IPS-11a (cell line): Measurements from ENCODE around the gene FFAR3.
"Not testable (repeated sequence)": the region's sequence is repeated elsewhere in the genome, so short reads cannot be mapped to it uniquely, and the experiment has no call there.

Experiments
- H3K4me3 ChIP-seq: one replicate; pipeline ENCODE4 v1.5.1; 2013; ENCODE audit warnings: low read depth, low read length, control low read depth

Gene FFAR3

GRCh38 chr19:35349614-35350521 lies 8.4 kb upstream of the FFAR3 start:
- no peak overlapping the region for H3K4me3 ChIP-seq

- no peak overlapping the region for H3K4me3 ChIP-seq
Observed at GRCh38 chr19:35350591-35350990, 7.7 kb upstream of the FFAR3 start.

DNA sequence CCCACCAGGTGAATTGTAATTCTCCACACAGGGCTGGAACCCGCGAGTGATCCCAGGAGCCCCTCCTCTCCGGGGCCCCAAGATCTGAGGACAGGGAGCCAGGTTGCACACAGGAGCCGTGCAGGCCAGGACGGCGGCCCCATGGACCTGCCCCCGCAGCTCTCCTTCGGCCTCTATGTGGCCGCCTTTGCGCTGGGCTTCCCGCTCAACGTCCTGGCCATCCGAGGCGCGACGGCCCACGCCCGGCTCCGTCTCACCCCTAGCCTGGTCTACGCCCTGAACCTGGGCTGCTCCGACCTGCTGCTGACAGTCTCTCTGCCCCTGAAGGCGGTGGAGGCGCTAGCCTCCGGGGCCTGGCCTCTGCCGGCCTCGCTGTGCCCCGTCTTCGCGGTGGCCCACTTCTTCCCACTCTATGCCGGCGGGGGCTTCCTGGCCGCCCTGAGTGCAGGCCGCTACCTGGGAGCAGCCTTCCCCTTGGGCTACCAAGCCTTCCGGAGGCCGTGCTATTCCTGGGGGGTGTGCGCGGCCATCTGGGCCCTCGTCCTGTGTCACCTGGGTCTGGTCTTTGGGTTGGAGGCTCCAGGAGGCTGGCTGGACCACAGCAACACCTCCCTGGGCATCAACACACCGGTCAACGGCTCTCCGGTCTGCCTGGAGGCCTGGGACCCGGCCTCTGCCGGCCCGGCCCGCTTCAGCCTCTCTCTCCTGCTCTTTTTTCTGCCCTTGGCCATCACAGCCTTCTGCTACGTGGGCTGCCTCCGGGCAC lies 6.7 kb upstream of the FFAR3 start:
- H3K4me3 ChIP-seq, result no peak overlapping the region

DNA sequence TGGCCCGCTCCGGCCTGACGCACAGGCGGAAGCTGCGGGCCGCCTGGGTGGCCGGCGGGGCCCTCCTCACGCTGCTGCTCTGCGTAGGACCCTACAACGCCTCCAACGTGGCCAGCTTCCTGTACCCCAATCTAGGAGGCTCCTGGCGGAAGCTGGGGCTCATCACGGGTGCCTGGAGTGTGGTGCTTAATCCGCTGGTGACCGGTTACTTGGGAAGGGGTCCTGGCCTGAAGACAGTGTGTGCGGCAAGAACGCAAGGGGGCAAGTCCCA lies 6.1 kb upstream of the FFAR3 start:
- no peak overlapping the region for H3K4me3 ChIP-seq

GRCh38 chr19:35352448-35353304 lies 5.6 kb upstream of the FFAR3 start:
- no peak overlapping the region for H3K4me3 ChIP-seq

- no peak overlapping the region for H3K4me3 ChIP-seq
Observed at GRCh38 chr19:35353635-35354034, 4.6 kb upstream of the FFAR3 start.

DNA sequence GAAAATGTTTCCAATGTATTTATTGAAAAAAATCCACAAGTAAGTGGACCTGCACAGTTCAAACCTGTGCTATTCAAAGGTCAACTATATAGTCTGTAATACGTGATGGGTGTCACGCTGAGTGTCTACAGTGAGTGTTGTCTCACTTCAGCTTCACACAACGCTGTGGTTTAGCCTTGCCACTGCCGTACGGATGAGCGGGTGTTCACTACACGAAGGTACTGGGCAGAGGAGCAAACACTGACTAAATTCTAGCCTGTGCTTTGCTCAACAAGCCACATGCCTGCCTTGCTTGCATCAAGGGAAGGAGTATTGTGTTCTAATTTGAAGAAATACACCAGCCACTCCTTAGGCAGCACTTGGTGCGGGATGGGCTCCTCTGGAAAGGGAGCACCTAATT lies 3.4 kb upstream of the FFAR3 start:
- H3K4me3 ChIP-seq, result no peak overlapping the region

- H3K4me3 ChIP-seq, result no peak overlapping the region
Observed at GRCh38 chr19:35355791-35356460, 2.3 kb upstream of the FFAR3 start.

DNA sequence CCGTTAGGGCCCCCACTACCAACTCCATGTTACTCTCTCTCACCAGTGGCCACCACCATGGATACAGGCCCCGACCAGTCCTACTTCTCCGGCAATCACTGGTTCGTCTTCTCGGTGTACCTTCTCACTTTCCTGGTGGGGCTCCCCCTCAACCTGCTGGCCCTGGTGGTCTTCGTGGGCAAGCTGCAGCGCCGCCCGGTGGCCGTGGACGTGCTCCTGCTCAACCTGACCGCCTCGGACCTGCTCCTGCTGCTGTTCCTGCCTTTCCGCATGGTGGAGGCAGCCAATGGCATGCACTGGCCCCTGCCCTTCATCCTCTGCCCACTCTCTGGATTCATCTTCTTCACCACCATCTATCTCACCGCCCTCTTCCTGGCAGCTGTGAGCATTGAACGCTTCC lies 574 bp downstream of the FFAR3 start:
- not testable (repeated sequence) for H3K4me3 ChIP-seq

GRCh38 chr19:35359395-35359794 lies 1.1 kb downstream of the FFAR3 start:
- H3K4me3 ChIP-seq, result not testable (repeated sequence)

GRCh38 chr19:35360081-35360480 lies 1.8 kb downstream of the FFAR3 start:
- H3K4me3 ChIP-seq, result not testable (repeated sequence)

DNA sequence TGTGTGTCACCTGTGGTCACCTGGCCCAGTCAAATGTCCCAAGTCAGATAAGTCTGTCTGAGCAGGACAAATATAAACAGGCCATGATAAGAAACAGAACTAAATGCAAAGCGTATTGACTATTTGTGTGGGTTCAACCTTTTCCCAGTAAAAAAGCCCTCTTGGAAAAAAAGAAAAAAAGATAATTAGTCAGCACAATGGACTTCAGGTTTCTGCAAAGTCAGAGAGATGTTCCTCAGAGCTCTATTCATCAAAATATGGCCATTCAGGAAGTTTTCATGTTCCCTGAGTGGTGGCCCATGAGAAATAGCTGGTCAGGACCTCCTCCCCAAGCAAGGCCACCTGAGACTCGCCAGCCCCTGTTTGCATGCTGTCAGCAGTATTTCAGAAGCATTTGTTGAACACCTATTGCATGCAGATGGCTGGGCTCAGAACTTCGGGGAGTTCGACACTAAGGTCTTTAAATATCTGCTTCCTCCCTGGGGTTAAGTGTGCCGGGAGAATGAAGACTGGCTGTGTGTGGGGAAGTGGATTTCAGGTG lies 2.7 kb downstream of the FFAR3 start:
- no peak overlapping the region for H3K4me3 ChIP-seq

DNA sequence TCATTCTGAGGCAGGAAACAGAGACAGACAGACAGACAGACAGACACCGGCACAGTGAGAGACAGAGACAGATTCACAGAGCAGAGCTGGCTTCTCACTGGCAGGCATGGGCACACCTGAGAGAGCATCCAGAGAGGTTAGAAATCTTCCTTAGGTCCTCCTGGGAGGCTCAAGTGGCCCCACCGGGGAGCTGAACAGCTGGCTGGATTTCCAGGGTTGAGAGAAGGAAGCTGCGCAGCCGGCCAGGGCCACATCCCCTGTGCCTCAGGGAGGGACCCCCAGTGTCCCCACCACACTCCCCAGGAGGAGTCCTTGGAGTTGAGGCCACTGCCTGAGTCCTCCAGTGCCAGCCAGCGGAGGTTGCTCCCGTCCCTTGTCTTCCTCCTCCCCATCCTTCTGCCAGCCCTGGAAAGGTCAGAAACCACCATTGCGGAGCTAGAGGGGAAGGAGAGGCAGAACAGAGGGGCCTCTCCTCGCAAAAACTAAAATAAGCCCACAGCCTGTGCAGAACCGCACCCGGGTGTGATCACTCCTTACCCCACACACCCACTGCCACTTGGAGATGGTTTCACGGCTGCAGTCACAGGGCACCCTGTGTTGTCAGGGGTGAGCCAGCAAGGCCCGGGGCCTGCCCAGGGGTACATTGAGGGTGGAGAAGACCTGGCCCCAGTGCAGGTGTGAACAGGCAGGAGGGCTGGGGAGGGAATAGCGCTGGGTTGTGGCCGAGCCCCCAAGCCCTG lies 4.2 kb downstream of the FFAR3 start:
- H3K4me3 ChIP-seq, result no peak overlapping the region

- no peak overlapping the region for H3K4me3 ChIP-seq
Observed at GRCh38 chr19:35363001-35363590, 4.8 kb downstream of the FFAR3 start.

DNA sequence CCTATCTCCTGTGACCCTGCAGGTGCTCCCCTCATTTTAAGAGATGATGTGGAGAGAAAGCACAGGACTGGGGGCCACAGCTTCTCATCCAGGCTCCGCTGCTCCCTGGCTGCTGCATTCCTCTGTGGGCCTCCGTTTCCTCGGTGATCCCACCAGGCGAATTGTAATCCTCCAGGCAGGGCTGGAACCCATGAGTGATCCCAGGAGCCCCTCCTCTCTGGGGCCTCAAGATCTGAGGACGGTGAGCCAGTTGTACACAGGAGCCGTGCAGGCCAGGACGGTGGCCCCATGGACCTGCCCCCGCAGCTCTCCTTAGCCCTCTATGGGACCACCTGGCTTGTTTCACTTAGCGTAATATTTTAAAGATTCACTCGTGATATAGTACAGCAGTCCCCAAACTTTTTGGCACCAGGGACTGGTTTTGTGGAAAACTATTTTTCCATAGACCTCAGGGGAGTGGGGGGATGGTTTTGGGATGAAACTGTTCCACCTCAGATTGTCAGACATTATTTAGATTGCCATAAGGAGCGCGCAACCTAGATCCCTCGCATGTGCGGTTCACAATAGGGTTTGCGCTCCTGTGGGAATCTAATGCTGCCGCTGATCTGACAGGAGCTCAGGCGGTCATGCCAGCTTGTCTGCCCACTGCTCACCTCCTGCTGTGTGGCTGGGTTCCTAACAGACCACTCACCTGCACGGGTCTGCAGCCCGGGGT lies 5.6 kb downstream of the FFAR3 start:
- no peak overlapping the region for H3K4me3 ChIP-seq

GRCh38 chr19:35365303-35365702 lies 7.0 kb downstream of the FFAR3 start:
- H3K4me3 ChIP-seq, result no peak overlapping the region

GRCh38 chr19:35368378-35368777 lies 10.1 kb downstream of the FFAR3 start:
- no peak overlapping the region for H3K4me3 ChIP-seq

DNA sequence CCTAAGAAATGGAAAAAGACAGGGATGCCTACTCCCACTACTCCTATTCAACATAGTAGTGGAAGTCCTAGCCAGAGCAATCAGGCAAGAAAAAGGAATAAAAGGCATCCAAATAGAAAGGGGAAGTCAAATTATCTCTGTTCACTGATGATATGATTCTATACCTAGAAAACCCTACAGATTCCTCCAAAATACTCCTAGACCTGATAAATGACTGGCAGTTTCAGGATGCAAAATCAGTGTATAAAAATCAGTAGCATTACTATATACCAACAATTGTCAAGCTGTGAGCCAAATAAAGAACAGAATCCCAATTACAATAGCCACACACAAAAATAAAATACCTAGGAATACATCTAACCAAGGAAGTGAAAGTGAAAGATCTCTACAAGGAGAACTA lies 11.3 kb downstream of the FFAR3 start:
- no peak overlapping the region for H3K4me3 ChIP-seq

DNA sequence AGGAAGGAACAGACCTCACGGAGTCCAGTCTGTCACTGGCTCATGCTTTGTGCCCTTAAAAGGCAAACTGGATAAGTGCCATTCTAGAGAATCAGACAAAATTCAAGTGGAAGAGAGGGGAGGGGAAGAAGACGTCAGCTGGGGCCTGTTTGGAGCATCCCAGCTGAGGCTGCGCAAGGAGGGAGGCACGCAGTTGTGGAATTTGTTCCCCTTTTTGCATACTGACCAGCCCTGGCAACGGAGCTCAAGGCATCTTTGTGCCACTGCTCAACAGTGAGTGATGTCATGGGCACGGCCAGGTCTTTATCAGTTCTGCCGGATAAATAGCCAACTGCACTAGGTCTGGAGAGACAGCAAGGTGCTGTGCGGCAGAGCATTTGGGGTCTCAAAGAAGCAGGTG lies 12.5 kb downstream of the FFAR3 start, which contains the start of gene GPR42:
Gene GPR42, plus strand, starts transcription at position 347 of the 400 bp plus-strand sequence. CDS start 292 bp downstream, outside the sequence.
- no peak within 1 kb of the TSS for H3K4me3 ChIP-seq
